HG02759 (cell line): ENCODE results near the gene PHF21B.

Experiments used
- ATAC-seq: cut with Tn5 transposase; IDR thresholded peaks from one replicate; pipeline ENCODE4 v1.9.1; 2021; ENCODE audit warnings: mild to moderate bottlenecking, moderate library complexity; ENCODE audit not compliant: unreplicated experiment

PHF21B gene

DNA sequence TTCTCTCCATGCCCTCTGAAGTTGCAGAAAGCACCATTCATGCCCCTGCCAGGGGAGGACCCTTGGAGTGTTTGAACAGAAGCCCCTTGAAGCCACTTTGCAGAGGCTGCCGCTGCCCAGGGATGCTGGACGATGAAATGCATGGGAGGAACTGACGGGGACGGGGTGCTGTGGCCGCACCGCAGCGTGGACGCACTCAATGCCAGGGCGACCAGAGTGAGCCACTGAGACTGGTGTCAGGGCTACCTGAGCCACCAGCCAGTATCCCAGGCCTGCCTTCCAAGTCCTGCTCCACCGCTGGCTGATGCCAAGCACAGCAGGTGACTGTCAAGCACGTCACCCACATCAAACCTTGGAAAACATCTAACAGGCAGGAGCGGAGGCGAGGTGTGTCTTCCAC, 17.6 kb downstream of the PHF21B start:
- no peak for ATAC-seq

DNA sequence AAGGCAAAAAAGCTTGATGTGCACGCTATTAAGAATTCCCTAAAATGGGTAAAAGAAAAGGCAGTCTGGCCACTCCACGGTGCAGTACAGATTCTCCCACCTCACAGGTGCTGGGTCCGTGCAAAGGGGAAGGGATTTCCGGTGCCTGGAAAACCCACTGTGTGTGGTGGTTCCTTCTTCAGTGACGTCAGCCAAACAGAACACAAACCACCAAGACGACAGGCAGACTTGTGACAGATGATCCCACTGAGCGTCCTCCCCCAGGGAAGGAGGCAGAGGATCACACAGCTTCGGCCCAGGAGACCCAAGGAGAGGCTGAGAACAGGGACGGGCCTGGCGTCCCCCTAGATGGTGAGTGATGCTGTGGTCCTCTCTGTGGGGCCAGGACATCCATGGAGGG, 18.6 kb downstream of the PHF21B start:
- no peak for ATAC-seq

DNA sequence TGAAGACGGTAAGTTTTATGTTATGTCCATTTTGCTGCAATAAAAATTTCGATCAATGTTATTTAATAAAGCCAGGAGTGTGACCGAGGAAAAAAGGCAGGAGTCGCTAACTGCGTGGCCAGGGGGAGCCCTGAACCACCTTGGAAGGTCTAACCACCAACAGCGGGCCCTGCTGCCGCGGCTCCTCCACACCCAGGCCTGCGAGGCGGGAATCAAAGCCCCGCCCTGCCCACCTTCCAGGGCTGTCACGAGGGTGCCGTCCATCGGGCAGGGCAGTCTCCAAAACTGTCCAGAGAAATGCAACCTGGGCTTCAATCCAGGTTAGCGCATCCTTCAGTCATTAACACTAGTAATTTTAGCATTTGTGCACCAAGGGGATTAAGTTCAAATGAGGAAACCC, 19.0 kb downstream of the PHF21B start:
- ATAC-seq: no peak

DNA sequence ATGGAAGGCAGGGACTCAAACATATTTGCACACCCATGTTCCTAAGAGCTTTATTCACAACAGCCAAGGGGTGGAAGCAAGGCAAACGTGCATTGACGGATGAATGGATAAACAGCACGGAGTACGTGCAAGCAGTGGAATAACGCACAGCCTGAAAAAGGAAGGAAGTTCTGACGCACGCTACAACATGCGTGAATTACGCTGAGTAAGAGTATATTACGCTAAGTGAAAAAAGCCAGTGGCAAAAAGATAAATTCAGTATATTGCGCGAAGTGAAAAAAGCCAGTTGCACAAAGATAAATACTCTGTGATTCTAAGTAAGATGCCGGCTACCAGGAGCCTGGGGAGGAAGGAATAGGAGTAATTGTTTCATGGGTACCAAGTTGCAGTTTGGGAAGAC, 19.5 kb downstream of the PHF21B start:
- no peak for ATAC-seq

DNA sequence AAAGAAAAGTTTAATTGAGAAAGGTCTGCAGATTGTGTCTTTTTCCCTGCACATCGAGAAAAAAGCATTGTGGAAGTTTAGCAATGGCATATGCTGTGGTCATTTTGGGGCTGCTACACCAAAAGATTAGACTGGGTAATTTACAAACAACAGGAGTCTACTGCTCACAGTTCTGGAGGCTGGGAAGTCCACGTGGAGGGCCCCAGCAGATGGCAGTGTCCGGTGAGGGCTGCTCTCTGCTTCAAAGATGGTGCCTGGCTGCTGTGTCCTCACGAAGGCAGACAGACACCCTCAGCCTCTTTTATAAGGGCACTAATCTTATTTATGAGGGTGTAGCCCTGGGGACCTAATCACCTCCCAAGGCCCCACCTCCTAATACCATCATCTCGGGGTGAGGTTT, 21.1 kb downstream of the PHF21B start:
- ATAC-seq: no peak

DNA sequence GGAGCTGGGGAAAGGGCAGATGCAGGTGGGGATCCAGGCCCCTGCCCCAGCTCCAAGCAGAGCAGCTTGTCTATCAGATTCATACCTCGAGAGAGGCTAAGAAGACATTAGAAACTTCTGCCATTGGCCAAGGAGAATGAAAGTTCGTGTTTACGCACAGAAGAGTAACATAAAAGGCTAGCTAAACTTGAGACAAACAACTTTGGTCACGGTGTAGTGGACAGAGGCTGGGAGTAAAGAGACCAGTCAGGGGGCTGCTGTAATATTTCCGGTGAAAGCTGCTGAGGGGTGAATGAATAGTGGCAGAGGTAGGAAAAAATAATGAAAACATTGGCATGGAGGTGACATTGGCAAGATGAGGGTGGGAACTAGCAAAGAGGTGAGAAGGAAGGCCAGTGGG, 22.9 kb downstream of the PHF21B start:
- no peak for ATAC-seq

DNA sequence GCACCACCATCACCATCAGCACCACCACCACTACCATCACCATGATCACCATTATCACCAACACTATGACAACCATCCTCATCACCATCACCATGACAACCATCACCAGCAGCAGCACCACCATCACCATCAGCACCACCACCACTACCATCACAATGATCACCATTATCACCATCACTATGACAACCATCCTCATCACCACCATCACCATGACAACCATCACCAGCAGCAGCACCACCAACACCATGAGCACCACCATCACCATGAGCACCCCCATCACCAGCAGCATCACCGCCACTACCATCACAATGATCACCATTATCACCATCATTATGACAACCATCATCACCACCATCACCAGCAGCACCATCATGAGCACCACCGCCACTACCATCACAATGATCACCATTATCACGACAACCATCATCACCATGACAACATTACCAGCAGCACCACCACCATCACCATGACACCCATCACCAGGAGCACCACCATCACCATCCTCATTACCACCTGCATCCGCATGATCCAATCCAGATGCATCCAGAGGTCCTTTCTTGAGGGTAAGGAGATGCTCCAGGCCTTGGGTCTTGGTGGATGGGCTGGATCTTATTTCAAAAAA, 23.8 kb downstream of the PHF21B start:
- no peak for ATAC-seq

DNA sequence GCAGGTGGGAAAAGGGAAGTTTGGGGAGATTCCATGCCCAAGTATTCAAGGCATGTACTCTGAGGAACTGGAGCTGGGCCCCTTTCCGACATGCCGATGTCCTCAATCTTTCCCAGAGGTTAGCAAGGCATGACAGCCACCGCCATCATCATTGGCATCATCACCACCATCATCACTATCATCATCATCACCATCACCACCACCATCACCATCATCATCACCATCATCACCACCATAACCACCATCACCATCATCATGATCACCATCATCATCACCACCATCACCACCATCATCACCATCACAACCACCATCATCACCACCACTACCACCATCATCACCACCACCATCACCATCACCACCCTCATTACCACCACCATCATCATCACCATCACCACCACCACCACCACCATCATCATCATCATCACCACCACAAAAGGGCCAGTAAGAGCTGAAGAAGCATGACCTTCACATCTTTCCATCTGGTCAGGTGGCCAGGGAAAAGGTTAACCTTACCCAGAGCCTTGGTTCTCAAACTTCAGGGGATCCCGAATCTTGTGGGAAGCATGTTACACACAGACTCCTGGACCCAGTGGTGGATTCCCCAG, 25.8 kb downstream of the PHF21B start:
- ATAC-seq: no peak

DNA sequence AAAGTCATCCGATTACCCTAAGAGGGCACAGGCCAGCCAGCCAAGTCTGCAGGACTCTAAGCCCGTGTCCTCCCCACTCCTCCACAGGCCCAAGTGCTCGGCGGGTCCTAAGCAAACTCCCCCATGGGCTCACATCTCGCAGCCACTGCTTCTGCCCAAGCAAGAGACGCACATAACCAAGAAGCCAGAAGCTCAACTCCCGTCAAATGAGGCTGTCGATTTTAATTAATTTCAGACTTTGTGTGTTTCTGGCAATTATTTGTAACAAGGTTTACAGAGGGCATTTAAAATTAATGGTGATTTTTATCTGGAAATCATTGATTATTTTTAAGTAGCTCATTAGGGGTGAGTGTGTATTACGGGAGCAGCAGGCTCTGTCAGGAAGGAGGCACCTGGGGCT, 27.4 kb downstream of the PHF21B start:
- no peak for ATAC-seq

DNA sequence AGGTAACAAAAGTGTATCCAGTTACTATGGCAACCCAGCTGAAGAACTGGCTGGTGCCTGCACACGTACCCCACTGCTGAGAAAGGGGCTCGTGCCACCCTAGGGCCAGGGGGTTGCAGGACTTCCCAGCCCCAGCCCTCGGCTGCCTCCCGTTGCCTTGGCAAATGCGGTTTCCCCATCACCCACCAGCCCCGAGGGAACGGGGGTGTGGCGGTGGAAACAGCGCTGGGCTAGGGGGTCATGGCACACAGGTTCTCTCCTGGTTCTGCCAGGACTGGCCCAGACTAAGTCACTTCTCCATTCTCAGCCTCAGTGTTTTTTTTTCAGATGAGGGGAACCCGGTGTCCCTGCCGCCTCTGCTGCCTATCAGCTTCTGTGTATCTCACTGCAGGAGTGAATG, 27.9 kb downstream of the PHF21B start:
- no peak for ATAC-seq

DNA sequence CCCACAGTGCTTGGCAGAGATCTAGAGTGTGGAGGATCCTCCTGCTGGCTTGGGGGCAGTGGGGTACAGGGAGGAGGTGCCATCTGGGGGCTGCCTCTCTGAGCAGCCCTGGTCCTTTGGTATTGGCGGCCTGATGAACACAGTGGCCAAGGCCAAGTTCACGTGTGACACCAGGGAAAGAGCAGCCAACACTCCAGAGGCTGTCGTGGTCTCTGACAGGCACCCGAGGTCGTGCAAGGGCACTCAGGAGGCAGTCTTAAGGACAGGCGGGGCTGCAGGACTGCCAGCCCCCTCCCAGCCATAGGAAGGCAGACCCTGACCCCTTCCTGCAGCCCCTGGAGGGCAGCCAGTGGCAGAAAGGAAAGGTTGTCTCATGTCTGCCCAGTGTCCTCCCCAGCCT, 30.7 kb downstream of the PHF21B start:
- ATAC-seq: no peak

DNA sequence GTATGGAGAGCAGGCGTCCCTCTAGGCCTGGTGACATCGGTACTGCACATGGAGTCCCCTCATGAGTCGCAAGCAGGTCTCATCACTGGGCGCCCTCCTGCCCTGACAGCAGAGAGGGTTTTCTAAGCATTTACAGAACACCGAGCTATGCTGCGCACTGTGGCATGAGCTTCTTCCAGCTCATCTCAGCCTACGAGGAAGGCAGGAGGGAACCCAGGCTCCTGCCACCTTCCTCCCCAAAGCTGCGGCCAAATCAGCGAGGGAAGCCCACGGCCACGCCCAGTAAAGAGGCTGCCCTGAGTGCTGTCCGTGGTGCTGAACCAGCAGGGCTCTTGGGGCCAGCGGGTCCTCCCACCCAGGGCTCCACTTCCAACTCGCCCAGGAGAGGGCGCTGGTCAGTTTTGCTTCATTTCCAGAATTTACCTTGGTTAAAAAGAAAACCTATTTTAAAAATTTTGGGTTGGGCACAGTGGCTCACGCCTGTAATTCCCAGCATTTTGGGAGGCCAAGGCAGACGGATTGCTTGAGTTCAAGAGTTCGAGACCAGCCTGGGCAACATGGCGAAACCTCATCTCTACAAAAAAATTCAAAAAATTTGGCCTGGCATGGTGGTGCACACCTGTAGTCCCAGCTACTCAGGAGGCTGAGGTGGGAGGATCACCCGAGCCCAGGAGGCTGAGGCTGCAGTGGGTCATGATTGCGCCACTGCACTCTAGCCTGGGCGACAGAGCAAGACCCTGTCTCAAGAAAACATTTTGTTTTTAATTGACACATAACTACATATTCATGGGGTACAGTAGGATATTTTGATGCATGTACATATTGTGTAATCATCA, 34.2 kb downstream of the PHF21B start:
- no peak for ATAC-seq

DNA sequence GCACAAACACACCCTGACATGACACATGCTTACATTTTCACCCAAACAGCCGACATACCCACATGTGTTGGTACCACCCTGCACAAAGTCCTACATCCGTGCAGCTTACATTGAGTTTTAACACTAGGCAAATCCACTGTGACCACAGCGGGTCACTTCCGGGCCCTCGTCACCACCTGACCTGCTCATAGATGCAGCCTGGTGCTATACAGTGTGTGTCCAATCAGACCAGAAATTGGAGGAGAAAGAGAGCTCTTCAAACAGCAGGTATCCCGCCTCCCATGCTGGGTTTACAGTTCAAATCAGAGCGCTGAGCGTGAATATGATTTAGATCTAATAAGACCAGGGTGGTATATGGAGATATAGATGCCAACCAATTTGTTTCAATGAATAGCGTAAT, 35.4 kb downstream of the PHF21B start:
- ATAC-seq: no peak

DNA sequence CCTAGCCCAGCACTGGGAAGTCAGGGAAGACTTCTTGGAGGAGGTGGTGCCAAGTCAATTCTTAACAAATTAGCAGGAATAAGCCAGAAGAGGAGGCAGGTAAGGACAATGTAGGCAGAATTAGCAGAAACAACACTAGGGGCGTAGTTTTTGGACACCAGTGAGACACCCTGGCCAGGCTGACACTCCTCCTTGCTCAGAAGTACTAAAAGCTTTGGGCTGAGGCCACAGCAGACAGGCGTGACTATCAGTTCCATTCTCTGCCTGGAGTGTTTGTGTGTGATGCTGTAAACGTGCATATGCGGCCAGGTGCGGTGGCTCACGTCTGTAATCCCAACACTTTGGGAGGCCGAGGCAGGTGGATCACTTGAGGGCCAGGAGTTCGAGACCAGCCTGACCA, 36.0 kb downstream of the PHF21B start:
- no peak for ATAC-seq

DNA sequence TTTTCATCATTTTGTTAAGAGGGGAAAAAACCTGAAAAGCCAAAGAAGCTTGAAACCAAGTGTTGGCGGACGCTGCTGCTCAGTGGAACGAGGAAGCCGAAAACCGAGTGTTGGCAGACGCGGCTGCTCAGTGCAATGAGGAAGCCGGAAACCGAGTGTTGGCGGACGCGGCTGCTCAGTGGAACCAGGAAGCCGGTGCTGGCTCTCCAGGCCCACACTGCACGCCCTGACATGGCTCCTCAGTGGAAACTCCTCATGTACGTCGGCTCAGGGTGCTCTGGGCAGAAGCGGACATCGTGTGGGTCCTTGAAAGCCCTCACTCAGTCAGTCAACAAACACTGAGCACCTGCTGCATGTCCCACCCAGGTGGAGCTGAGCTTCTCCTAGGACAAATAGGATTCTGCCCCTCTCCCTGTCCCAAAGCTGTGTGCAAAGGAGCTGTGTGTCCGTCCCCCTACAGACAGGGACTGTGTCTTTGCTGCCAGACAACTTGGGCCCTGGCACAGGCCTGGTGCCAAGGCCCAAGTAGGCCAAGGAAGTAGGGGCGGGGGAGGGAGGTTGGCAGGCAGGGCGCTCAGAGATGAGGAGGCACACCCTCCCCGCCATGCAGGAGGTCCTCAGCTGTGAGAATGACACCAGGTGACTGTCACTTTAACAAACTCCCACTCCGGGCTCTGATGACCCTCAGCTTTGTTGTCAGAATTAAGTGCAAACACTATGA, 37.3 kb downstream of the PHF21B start:
- no peak for ATAC-seq

DNA sequence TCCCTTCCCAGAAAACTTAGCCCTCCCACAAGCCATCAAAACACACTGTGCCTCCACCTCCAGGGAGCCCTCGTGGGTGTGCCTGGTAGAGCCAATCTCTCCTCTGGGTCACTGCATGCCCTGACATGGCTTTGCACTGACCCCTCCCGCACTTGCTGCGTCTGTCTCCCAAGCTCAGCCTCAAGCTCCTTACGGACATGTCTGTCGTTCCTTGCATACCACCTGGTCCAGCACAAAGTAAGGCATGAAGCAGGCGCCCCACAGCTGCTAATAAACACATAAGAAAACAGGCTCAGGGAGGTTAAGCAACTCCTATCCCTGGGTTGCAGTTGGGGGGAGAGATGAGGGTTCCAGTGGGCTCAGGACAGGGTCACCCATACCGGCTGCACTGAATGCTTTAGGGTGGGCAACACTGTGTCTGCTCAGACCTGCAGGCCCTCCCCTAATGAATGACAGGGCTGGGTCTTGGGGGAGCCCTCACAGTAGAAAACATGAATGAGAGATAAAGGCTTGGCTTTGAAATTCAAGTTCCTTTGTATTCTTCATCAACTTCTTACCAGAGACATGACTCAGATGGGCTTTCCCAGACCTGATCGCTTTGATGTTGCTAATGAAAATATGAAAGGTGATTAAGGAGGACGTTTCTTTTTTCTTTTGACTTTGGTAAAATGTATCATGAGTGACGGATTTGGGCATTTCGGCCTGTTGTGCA, 38.0 kb downstream of the PHF21B start:
- ATAC-seq: no peak

DNA sequence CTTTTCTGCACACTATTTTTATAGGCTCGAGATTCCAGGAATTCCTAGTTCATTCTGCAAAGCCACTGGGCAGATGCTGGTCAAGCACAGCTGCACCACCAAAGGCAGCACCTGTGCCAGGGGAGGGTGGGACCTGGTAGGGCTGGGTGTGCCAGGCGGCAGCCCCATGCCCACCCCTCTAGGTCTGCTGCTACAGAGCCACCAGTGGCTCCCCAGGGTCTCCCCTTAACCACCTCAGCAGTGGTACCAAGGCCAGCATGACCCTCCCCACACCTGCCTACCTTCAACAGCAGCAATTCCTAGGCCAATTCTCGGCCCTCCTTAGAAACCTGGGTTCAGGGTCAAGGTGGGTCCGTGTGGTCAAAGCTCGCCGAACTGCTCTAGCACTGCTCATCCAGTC, 39.5 kb downstream of the PHF21B start:
- no peak for ATAC-seq

DNA sequence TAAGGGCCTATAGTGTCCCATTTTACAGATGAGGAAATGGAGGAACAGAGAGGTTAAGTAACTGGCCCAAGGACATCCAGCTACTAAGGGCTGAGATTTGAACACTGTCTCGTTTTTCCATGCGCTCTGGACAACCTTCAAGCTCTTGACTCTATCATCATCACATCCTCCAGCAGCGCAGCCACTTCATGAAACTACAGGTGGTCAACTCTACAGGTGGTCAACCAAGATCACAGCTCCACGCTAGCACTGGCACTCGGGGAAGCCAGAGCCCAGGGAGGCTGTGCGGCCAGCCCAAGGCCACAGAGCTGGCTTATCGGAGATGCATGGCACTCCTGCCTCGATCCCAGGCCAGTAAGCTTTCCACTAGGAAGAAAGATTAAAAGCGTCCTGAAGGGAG, 40.0 kb downstream of the PHF21B start:
- no peak for ATAC-seq

DNA sequence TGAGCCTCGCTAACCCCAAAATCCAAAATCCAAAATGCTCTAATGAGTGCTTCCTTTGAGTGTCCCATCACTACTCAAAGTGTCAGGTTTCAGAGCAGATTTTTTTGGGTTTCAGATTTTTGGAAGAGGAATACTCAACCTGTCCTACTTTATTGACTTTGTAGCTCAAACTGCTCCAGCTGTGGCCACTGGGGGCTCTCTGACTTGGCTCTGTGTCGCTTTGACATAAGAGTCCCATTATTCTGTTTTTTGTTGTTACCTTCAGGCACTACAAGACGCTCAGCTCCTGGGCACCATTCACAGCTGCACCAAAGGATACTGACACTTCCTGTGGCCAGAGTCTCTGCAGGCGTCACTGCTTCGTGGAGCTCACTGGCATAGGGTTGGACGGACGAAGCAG, 41.1 kb downstream of the PHF21B start:
- no peak for ATAC-seq

DNA sequence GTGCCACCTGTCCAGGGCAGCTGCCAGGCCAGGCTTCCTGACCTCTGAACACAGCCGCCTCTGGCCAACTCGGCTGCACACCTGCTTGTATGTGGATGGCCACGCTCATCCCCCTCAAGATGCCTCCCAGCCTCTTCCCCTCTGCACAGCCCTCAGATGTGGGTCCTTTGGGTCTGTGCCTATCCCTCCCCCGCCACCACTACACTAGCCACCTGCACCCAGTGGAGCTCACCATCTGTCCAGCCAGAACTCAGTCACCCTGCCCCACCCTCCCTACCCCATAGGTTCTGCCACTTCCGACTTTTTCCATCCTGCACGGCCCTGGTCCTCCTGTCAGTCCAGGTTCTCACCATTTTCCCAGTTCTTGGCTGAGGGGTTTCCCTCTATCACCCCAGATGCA, 44.6 kb downstream of the PHF21B start:
- ATAC-seq: no peak

DNA sequence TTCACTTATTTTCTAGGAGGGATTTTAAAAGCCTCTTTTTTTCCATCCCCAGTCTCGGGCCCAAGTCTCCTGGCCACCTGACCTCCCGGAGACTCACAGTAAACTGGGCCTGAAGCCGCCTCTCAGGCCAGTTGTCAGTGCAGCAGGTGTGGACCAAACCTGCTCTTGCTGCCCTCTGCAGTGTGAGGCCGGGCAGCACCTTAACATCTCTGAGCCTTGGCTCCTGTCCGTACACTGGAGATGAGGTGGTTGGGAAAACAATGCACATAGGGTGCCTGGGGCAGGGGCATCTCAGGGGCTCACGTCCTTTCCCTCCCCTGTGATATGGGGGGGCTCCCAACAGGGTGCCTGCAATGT, 45.1 kb downstream of the PHF21B start:
- ATAC-seq: no peak
